HEK293T (cell line): ENCODE data around the gene SPNS2.

Source experiments
- CTCF ChIA-PET: fragments of 350-600 bp; formaldehyde crosslinking; extraction: SDS; loops from one replicate; lab custom pipeline; 2021; ENCODE audit warnings: antibody characterized with exemption, inconsistent platforms; lab: Yijun Ruan, JAX
- POLR2A ChIA-PET: fragments of 350-600 bp; formaldehyde crosslinking; extraction: SDS; loops from one replicate; lab custom pipeline; 2020; ENCODE audit warnings: antibody characterized with exemption, inconsistent platforms; lab: Yijun Ruan, JAX
- DNase-seq: peaks from one replicate; pipeline ENCODE4 v3.0.0; 2012; ENCODE audit warnings: mixed read lengths; ENCODE audit errors: extremely low spot score
- ARNT ChIP-seq: fragments of 450-650 bp; IDR thresholded peaks from 2 replicates; pipeline ENCODE4 v1.6.1; 2017; ENCODE audit warnings: mild to moderate bottlenecking
- BHLHE40 ChIP-seq: fragments of 450-650 bp; IDR thresholded peaks from 2 replicates; pipeline ENCODE4 v1.6.1; 2016; ENCODE audit warnings: mild to moderate bottlenecking, moderate library complexity, borderline replicate concordance
- CTBP1 ChIP-seq: fragments of 450-650 bp; IDR thresholded peaks from 2 replicates; pipeline ENCODE4 v1.6.1; 2016; ENCODE audit warnings: borderline replicate concordance
- ELF4 ChIP-seq: fragments of 450-650 bp; IDR thresholded peaks from 2 replicates; pipeline ENCODE4 v1.6.1; 2017; ENCODE audit warnings: antibody characterized with exemption
- FOXA1 ChIP-seq: fragments of 450-650 bp; IDR thresholded peaks from 2 replicates; pipeline ENCODE4 v1.6.1; 2016; ENCODE audit warnings: mild to moderate bottlenecking
- FOXK2 ChIP-seq: fragments of 450-650 bp; IDR thresholded peaks from 2 replicates; pipeline ENCODE4 v1.6.1; 2016; ENCODE audit warnings: mild to moderate bottlenecking
- FOXM1 ChIP-seq: fragments of 450-650 bp; IDR thresholded peaks from 2 replicates; pipeline ENCODE4 v1.6.1; 2017; ENCODE audit warnings: mild to moderate bottlenecking, borderline replicate concordance
- HDGF ChIP-seq: fragments of 450-650 bp; IDR thresholded peaks from 2 replicates; pipeline ENCODE4 v1.6.1; 2017; ENCODE audit warnings: antibody characterized with exemption, borderline replicate concordance
- L3MBTL2 ChIP-seq: fragments of 450-650 bp; conservative IDR thresholded peaks from 2 replicates; pipeline ENCODE4 v1.6.1; 2016; ENCODE audit warnings: mild to moderate bottlenecking
- LEF1 ChIP-seq: fragments of 450-650 bp; IDR thresholded peaks from 2 replicates; pipeline ENCODE4 v1.6.1; 2017; ENCODE audit warnings: mild to moderate bottlenecking, borderline replicate concordance
- NFRKB ChIP-seq: fragments of 450-650 bp; IDR thresholded peaks from 2 replicates; pipeline ENCODE4 v1.6.1; 2016; ENCODE audit warnings: mild to moderate bottlenecking, moderate library complexity
- PKNOX1 ChIP-seq: fragments of 450-650 bp; IDR thresholded peaks from 2 replicates; pipeline ENCODE4 v1.6.1; 2016
- SP1 ChIP-seq: fragments of 450-650 bp; IDR thresholded peaks from 2 replicates; pipeline ENCODE4 v1.6.1; 2017
- SUZ12 ChIP-seq: fragments of 450-650 bp; IDR thresholded peaks from 2 replicates; pipeline ENCODE4 v1.6.1; 2016; ENCODE audit warnings: mild to moderate bottlenecking
- TARDBP ChIP-seq: fragments of 450-650 bp; IDR thresholded peaks from 2 replicates; pipeline ENCODE4 v1.6.1; 2016
- ZNF384 ChIP-seq: fragments of 450-650 bp; IDR thresholded peaks from 2 replicates; pipeline ENCODE4 v1.6.1; 2016

The SPNS2 gene

GRCh38 chr17:4532860-4533522 is 34.3 kb downstream of the SPNS2 start:
- POLR2A ChIA-PET: no interaction called here
- CTCF ChIA-PET: no interaction called here
- TF ChIP-seq HDGF (no peak), CTBP1 (no peak), FOXA1 (no peak), TARDBP (no peak), LEF1 (no peak), PKNOX1 (no peak), FOXK2 (no peak), L3MBTL2 (no peak), FOXM1 (no peak), ARNT (no peak), SP1 (no peak), NFRKB (no peak), BHLHE40 (no peak), ELF4 (no peak), ZNF384 (no peak), SUZ12 (no peak)
- no peak for DNase-seq

DNA sequence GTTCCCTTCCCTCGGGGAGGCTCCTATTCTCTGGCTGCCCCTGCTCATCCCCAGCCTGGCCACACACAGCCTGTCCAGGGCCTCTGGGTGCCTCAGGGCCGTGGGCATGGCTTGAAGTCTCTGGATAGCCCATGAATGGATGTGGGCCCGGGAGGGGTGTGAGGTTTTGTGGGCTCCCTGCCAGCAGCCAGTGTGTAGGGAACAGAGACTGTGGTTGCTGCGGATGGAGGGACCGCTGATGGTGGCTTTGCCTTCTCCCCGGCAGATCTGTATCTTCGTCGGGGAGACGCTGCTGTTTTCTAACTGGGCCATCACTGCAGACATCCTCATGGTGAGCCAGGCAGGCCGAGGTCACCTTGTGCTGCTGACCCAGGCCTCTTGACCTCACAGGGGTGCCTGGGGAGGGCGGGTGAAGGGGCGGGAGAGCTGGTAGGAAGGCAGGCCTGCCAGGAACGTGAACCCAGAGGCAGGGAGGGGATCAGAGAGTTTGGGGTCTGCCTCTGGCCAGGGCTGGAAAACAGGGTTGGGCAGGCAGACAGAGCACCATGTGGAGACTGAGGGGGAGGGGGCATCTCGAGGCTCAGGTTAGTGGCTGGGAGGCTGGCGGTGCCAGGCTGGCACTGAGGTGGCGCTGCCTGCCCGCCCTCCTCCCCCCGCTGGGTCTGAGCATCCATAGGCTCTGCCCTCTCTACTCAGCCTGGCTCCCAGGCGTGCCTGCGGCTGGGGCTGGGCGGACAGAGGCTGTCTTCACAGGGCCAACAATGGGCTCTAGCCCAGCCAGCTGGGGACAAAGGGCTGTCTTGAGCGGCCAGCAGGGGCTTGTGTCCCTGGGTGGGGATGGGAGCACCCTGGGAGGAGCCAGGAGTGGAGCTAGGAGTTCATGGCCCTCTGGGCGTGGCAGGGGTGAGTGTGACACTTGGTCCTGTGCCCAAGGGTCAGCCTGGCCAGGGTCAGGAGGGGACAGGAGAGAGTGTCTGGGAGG is 35.1 kb downstream of the SPNS2 start:
- ChIA-PET CTCF (no interaction called here), POLR2A (no interaction called here)
- TF ChIP-seq ELF4 (no peak), ARNT (no peak), BHLHE40 (no peak), ZNF384 (no peak), FOXA1 (no peak), NFRKB (no peak), FOXK2 (no peak), LEF1 (no peak), CTBP1 (no peak), L3MBTL2 (no peak), TARDBP (no peak), FOXM1 (no peak)
- no peak for DNase-seq

- CTCF ChIA-PET: no interaction called here
- no peak for DNase-seq
- TF ChIP-seq FOXM1 (no peak), PKNOX1 (no peak), SUZ12 (no peak), L3MBTL2 (no peak), BHLHE40 (no peak), LEF1 (no peak), HDGF (no peak), FOXA1 (no peak), CTBP1 (no peak)
- POLR2A ChIA-PET: interaction anchor here (1.4 kb wide), 1 partner anchor 21 kb away, joined by 6 read pairs; the partner anchor contains the start of gene MYBBP1A
Measured at GRCh38 chr17:4534515-4534914, 35.8 kb downstream of the SPNS2 start.

DNA sequence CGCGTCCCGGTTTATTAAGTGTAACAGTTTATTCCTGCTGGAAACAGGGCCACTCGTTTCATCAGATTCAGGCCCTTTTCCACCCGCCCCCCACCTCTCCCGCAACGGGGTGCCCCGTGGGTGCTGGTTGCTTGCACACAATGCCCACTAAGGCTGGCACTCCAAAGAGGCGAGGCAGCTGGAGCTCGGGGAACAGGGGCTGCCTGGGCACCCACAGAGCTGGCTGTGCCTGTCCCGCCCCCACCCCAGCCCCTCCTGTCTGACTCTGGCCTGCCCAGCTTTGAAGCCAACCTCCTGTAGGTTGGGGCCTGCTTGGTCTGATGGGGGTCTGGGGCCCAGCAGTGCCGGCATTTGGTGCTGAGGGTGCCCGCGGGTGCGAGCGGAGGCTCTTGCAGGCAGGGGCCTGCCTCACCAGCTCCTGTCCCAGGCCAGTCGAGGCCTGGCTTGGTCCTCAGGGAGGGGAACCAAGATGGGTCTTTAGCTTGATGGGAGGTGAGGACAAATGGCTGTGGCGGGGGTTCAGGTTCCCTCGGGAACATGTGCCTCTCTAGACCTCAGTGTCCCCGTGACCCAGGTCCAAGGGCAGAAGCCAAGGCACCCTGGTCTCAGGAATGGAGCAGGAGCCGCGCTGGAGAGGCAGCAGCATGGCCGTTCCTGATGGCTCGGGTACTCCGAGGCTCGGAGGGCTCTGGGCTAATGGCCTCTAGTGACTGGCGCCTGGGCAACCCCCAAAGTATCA is 36.4 kb downstream of the SPNS2 start:
- POLR2A ChIA-PET: interaction anchor here (1.4 kb wide), 1 partner anchor 20 kb away, joined by 6 read pairs; the partner anchor contains the start of gene MYBBP1A
- no peak for DNase-seq
- TF ChIP-seq ELF4: no peak
- TF ChIP-seq NFRKB: no peak
- TF ChIP-seq FOXA1: no peak
- no peak for TF ChIP-seq PKNOX1
- TF ChIP-seq SP1: no peak
- no peak for TF ChIP-seq ARNT
- TF ChIP-seq SUZ12: no peak
- TF ChIP-seq TARDBP: no peak
- TF ChIP-seq L3MBTL2: no peak
- TF ChIP-seq BHLHE40: no peak
- CTCF ChIA-PET: no interaction called here

GRCh38 chr17:4535667-4536258 is 37.1 kb downstream of the SPNS2 start:
- TF ChIP-seq HDGF (no peak), LEF1 (no peak), SP1 (no peak), CTBP1 (no peak), PKNOX1 (no peak), ZNF384 (no peak), ARNT (no peak)
- no peak for DNase-seq
- CTCF ChIA-PET: no interaction called here
- POLR2A ChIA-PET: interaction anchor here (1.4 kb wide), 1 partner anchor 20 kb away, joined by 6 read pairs; the partner anchor contains the start of gene MYBBP1A
